Activated naive CD4-positive, alpha-beta T cell treated with anti-CD3 and anti-CD28 coated beads, Interleukin-2, amount 50 U/mL, for 72 hours (primary cell): Measurements from ENCODE around the gene ARID3A. TPM values are rescaled to one million over a fixed set of nuclear protein-coding genes. Genes with fewer than 3 reads are reported as not detected.
A peak's percentile ranks its signal among the peaks of the same experiment; 100 is the strongest.
"Not testable (repeated sequence)": the region's sequence is repeated elsewhere in the genome, so short reads cannot be mapped to it uniquely, and the experiment has no call there.

Source experiments
- ATAC-seq, 2 donors: fragments of 150-1000 bp; cut with Tn5 transposase; 2 replicates each; pipeline ENCODE4 v1.10.0; 2021; ENCODE audit warnings: mild to moderate bottlenecking in 2 of 2, moderate library complexity in 2 of 2
- DNase-seq, 2 donors: peaks; one replicate each; pipeline ENCODE4 v3.0.0; 2021 to 2022; ENCODE audit warnings: low spot score in 2 of 2
- H3K27ac Mint-ChIP-seq, 2 donors: one replicate each; pipeline ENCODE4 v1.8.0; 2022; ENCODE audit warnings: mild to moderate bottlenecking in 2 of 2, mixed read lengths in 2 of 2
- H3K36me3 Mint-ChIP-seq, 2 donors: one replicate each; pipeline ENCODE4 v1.8.0; 2022; ENCODE audit warnings: mixed read lengths in 2 of 2
- H3K9me3 Mint-ChIP-seq, 2 donors: one replicate each; pipeline ENCODE4 v1.8.0; 2022; ENCODE audit warnings: mixed read lengths in 2 of 2
- total RNA-seq, 2 donors: library from RNA; stranded (reverse); gene quantifications; one replicate each; pipeline ENCODE4 v1.2.3, GENCODE V29; 2022

Gene ARID3A, protein sequence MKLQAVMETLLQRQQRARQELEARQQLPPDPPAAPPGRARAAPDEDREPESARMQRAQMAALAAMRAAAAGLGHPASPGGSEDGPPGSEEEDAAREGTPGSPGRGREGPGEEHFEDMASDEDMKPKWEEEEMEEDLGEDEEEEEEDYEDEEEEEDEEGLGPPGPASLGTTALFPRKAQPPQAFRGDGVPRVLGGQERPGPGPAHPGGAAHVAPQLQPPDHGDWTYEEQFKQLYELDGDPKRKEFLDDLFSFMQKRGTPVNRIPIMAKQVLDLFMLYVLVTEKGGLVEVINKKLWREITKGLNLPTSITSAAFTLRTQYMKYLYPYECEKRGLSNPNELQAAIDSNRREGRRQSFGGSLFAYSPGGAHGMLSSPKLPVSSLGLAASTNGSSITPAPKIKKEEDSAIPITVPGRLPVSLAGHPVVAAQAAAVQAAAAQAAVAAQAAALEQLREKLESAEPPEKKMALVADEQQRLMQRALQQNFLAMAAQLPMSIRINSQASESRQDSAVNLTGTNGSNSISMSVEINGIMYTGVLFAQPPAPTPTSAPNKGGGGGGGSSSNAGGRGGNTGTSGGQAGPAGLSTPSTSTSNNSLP
- 10 to 100 TPM; 22.4 to 35.7 TPM for total RNA-seq

DNA sequence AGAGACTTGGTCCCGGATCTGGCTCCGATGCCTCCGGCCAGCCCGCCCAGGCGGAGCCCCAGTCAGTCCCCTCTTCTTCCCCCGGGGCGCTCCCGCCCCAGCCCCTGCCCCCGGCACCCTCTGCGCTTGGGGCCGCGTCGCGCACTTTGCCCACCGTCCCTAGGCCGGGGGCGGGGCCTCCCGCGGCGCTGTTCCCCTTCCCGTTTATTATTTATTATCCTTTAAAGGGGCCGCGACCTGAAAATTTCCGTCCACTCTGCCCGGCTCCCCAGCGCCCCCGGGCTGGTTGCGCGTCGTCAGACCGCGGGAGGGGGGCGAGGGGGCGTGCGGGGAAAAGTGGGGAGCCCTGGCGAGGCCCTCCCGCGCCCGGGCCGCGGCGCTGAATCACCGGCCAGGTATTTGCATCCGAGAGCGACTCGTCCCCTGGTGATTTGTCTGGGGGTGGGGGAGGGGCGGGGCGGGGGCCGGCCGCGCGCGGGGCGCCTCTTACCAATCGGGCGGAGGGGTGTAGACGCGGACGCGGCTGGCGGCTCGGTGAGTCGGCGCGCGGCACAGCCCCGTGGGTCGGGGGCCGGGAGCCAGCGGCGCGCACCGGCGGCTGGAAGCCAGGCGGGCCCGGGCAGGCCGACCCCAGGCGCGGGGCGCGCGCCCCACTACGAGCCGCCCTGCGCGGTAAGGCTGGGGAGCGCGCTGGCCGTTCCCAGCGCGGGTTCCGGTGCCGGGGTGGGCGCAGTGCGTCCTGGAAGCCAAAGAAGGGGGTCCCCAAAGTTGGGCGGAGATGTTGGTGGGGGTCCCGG, at the start of gene ARID3A:
Gene ARID3A (plus strand): TSS at position 510 of the 797 bp plus-strand sequence. CDS start 3,494 bp downstream, outside the sequence.
- ATAC-seq = peak; percentile 53 to 68

DNA sequence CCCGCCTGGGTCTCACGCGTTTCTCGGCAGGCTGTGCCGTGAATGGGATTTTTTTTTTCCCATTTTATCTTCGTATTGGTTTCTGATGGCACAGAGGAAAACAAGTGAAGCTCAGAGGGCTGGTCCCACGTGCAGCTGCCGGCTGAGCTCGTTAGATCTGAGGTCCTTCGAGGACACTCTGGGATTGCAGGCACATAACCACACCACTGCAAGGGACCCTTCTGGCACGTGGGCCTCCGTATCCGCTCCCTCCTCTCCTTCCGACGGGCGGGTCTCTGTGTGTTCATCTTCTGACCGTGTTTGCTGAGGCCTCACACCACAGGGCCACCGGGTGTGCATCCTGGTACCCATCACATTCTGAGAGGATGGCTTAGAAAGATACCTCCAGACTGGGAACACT, 49.7 kb upstream of the ARID3A start:
- Mint-ChIP-seq H3K36me3 (no peaks in the 10 kb centered on the region), H3K9me3 (no peaks in the 10 kb centered on the region), H3K27ac (no peak overlapping the region)
- ATAC-seq (no peak), DNase-seq (no peak)

More for the DNA sequence above, at the start of gene ARID3A:
- H3K9me3 Mint-ChIP-seq = no peaks in the 10 kb centered on the region
- H3K27ac Mint-ChIP-seq = no peak within 1 kb of the TSS
- peak; percentile 80 to 81 for DNase-seq
- peaks cover 0 to 14% of the 10 kb centered on the region in 2 donors for H3K36me3 Mint-ChIP-seq

DNA sequence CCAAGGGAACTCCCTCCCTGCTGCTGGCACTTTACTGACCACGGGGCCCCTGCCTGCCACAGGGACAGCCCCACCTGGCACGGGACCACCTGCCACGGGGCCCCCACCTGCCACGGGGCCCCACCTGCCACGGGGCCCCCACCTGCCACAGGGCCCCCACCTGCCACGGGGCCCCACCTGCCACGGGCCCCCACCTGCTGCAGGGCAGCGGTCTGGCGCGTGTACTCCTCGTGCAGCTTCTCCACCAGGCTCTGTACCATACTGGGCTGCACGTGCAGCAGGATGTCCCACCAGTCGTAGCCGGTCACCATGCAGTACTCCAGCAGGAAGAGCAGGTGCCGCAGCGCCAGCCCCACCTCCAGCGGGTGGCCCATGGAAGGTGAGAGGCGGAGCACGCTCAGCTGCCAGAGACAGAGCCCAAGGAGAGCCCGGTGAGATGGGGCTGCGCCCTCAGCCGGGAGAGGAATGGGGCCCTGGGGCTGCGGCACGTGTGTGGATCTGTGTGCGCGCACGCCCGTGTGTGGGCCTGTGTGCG, 49.0 kb upstream of the ARID3A start:
- no peak for ATAC-seq
- Mint-ChIP-seq H3K36me3 (no peaks in the 10 kb centered on the region), H3K27ac (no peak overlapping the region)

DNA sequence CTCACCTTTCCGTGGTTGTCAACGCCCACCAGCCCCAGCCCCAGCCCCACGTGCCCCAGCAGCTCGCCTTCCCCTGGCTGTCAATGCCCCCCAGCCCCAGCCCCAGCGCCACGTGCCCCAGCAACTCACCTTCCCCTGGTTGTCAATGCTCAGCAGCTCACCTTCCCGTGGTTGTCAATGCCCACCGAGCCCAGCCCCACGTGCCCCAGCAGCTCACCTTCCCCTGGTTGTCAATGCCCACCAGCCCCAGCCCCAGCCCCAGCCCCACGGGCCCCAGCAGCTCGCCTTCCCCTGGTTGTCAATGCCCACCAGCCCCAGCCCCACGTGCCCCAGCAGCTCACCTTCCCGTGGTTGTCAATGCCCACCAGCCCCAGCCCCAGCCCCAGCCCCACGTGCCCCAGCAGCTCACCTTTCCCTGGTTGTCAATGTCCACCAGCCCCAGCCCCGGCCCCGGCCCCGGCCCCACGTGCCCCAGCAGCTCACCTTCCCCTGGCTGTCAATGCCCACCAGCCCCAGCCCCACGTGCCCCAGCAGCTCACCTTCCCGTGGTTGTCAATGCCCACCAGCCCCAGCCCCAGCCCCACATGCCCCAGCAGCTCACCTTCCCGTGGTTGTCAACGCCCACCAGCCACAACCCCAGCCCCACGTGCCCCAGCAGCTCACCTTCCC, 47.7 kb upstream of the ARID3A start:
- not testable (repeated sequence) for H3K36me3 Mint-ChIP-seq, DNase-seq, ATAC-seq, H3K27ac Mint-ChIP-seq, H3K9me3 Mint-ChIP-seq

More for the DNA sequence above, 49.0 kb upstream of the ARID3A start:
- no peak for DNase-seq
- H3K9me3 Mint-ChIP-seq = no peaks in the 10 kb centered on the region

DNA sequence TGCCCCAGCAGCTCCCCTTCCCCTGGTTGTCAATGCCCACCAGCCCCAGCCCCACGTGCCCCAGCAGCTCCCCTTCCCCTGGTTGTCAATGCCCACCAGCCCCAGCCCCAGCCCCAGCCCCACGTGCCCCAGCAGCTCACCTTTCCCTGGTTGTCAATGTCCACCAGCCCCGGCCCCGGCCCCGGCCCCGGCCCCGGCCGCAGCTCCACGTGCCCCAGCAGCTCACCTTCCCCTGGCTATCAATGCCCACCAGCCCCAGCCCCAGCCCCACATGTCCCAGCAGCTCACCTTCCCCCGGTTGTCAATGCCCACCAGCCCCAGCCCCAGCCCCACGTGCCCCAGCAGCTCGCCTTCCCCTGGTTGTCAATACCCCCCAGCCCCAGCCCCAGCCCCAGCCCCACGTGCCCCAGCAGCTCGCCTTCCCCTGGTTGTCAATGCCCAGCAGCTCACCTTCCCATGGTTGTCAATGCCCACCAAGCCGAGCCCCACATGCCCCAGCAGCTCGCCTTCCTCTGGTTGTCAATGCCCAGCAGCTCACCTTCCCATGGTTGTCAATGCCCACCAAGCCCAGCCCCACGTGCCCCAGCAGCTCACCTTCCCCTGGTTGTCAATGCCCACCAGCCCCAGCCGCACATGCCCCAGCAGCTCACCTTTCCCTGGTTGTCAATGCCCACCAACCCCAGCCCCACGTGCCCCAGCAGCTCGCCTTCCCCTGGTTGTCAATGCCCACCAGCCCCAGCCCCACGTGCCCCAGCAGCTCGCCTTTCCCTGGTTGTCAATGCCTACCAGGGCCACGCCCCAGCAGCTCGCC, 46.9 kb upstream of the ARID3A start:
- peak overlapping the region; percentile 73 to 83 for H3K27ac Mint-ChIP-seq
- not testable (repeated sequence) for H3K9me3 Mint-ChIP-seq, ATAC-seq, H3K36me3 Mint-ChIP-seq, DNase-seq

DNA sequence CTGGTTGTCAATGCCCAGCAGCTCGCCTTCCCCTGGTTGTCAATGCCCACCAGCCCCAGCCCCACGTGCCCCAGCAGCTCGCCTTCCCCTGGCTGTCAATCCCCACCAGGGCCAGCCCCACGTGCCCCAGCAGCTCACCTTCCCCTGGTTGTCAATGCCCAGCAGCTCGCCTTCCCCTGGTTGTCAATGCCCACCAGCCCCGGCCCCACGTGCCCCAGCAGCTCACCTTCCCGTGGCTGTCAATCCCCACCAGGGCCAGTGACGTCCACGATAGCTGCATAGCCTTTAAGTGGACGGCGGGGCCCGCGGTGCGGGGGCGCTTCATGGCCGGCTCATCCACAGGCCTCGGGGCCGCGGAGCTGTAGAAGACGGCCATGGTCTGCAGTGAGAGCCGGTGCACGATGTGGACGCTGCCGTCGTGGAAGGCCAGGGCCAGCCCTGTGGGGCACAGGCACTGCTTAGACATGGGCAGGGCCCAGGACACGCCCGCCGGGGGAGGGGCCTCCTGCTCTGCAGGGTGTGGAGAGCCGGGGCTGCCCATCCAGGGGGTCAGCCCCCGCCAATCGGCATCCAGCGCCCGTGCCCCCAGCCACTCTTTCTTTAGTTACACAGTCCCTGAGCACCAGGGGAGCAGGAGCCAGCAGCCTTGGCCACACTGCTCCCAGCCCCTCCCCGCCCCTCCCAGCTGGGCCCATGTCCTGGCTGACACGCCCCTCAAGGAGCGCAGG, 46.0 kb upstream of the ARID3A start:
- Mint-ChIP-seq H3K36me3 (no peaks in the 10 kb centered on the region), H3K9me3 (no peaks in the 10 kb centered on the region), H3K27ac (peak overlapping the region in 1 of 2 donors; percentile 83)
- no peak for ATAC-seq
- DNase-seq = no peak

DNA sequence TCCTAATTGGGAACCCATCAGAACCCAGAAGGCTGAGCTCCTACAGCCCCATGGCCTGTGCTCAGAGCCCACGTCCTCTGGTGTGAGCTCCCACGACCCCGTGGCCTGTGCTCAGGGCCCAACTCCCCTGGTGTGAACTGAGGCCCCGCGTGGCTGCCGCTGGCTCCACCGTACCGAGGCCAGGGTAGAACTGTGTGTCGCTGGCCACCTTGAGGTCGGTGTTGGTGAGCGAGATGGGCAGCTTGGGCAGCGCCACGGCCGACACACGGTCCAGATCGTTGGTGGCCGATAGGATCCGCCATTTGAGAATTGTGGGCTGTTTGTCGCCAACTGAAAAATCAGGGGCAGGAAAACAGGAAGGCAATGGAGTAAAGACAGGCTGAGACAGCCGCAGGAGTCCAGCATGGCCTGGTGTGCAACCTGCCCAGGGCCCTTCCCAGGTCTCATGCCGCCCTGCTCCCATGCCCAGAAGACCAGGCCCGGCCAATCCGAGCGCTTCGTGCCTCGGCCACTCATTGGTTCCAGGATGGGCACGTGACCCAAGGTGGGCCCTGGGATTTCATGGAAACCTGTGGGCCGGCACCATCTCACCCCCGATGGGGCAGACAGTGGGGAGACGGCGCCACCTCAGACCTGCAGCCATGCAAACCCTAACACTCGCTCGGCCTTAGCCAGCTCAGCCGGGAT, 44.3 kb upstream of the ARID3A start:
- no peaks in the 10 kb centered on the region for H3K9me3 Mint-ChIP-seq
- no peak overlapping the region for H3K27ac Mint-ChIP-seq
- ATAC-seq (no peak), DNase-seq (no peak)
- H3K36me3 Mint-ChIP-seq = no peaks in the 10 kb centered on the region

DNA sequence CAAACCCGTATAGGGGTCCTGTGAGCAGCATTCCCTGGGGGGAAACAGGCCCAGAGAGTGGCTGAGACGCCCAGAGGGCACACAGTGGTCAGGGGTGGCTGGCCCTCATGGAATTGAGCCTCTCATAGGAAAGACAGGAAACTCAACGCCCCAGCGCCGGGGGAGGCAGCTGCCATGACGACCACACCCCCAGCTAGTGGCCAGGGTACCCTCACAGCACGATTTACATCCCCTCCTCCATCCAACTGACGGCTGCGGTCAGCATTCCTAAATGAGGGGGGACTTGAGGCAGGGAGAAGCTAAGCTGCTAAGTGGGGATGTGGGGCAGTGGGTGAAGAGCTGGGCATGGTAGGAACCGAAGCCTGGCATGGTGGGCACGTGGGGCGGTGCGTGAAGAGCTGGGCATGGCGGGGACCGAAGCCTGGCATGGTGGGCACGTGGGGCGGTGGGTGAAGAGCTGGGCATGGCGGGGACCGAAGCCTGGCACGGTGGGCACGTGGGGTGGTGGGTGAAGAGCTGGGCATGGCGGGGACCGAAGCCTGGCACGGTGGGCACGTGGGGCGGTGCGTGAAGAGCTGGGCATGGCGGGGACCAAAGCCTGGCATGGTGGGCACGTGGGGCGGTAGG, 42.9 kb upstream of the ARID3A start:
- H3K27ac Mint-ChIP-seq = no peak overlapping the region
- H3K9me3 Mint-ChIP-seq = no peaks in the 10 kb centered on the region
- no peaks in the 10 kb centered on the region for H3K36me3 Mint-ChIP-seq
- DNase-seq (no peak), ATAC-seq (no peak)

DNA sequence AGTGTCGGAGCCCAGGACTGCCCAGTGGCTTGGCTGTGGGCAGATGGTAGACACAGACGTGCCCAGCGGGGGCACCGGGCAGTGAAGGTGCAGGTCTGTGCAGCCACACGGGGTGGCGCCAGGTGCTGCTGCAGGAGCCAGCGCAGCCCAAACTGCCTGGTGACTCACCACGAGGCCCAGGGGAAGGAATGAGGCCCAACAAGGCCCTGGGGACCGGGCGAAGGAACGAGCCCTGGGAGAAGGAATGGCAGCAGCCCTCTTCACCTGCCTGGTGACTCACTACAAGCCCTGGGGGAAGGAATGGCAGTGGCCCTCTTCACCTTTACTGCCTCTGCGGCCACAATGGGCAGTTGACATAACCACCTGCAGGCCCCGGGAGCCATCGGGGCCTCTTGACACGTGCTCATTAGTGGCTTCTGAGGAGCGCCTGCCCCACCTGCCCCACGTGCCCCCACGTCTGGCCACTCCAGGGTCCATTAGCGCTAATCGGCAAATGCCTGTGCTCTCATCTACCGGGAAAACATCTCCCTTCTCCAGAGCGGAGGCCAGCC, 42.1 kb upstream of the ARID3A start:
- ATAC-seq = peak in 1 of 2 donors; percentile 41
- no peak for DNase-seq
- Mint-ChIP-seq H3K27ac (no peak overlapping the region), H3K9me3 (no peaks in the 10 kb centered on the region), H3K36me3 (no peaks in the 10 kb centered on the region)

DNA sequence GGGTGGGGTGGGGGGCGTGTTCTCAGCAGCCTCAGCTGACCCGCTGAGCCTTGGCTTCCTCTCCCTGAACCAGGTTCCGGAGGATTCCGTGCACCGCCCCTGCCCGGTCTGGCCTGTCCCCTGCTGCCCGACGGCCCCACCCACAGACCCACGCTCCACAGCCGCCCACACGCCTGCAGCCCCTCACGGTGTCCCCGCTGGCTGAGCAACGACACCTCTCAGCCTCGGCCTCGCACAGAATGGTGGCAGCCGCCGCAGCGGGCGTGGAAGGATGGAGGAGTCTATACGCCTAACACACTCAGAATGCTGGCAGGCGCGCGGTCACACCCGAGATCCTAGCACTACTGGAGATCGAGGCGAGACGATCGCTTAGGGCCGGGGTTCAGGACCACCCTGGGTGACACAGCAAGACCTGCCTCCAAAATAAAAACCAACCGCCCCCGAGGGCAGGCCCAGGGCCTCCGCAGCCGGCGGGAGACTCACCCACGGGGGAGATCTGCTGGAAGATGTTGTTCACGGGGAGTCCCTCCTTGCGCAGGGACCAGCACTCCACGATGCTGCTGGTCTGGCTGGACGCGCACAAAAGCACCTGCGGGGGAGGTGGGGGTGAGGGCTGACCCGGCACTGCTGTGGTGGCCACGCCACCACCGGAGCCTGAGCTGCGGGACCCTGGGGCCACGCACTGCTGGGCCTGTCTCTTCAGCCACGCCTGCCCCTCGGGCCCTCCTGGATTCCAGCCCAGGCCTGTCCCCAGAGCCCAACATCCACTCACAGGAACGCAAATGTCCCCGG, 41.2 kb upstream of the ARID3A start:
- Mint-ChIP-seq H3K36me3 (no peaks in the 10 kb centered on the region), H3K27ac (no peak overlapping the region), H3K9me3 (no peaks in the 10 kb centered on the region)
- no peak for DNase-seq
- no peak for ATAC-seq

DNA sequence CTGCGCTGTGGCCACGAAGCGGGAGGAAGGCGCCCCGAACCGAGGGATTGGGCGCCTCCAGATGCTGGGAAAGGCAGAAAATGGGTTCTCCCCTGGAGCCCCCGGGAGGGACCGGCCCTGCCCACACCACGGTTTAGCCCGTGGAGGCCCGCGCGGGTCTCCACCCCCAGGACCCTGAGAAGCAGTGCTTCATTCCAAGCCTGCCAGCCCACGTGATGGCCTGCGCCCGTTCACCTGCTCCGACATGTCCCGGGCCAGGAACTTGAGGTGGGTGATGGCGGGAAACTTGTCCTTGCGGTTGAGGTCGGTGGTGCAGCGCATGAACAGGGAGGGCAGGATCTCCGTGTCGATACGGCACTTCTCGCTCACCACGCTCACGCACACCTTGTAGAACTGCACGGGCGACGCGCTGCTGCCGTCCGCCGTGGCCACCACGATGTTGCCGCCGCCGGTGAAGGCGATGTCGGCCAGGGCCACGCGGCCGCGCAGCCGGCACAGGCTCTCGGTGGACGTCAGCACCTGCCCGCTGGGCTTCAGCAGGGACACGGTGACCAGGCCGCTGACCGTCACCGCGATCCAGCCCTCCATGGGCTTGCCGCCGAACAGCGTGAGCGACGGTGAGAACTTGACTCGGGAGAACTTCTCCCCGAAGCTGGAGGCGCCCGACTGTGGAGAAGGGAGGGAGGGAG, 40.2 kb upstream of the ARID3A start:
- no peaks in the 10 kb centered on the region for H3K36me3 Mint-ChIP-seq
- H3K27ac Mint-ChIP-seq = no peak overlapping the region
- no peaks in the 10 kb centered on the region for H3K9me3 Mint-ChIP-seq
- DNase-seq = no peak
- no peak for ATAC-seq

DNA sequence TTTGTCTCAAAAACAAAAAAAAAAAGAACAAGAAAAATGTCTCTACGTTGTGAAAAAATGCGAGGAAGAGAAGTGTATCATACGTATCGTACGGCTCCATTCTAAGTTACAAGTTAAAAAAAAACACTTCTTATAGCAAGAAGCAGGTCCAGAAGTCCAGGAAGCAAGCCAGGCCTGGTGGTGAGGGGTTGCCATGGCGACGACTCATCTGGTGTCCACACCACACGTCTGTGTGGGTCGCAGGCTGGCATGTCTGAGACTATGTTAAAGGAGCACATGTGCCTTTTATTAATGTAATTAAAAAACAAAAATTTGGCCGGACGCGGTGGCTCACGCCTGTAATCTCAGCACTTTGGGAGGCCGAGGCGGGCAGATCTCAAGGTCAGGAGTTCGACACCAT, 38.8 kb upstream of the ARID3A start:
- H3K9me3 Mint-ChIP-seq = no peaks in the 10 kb centered on the region
- no peaks in the 10 kb centered on the region for H3K36me3 Mint-ChIP-seq

DNA sequence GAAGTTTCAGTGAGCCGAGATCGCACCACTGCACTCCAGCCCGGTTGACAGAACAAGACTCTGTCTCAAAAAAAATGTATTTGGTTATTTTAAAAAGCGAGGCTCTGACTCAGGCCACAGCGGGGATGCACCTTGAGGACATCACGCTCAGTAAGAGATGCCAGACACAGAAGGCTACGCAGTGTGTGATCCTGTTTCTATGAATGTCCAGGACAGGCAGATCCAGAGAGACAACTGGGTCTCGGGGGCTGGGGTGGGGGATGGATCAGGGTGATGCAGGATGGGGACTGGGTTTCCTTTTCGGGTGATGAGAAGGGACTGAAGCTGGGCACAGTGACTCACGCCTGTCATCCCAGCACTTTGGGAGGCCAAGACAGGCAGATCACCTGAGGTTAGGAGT, 38.2 kb upstream of the ARID3A start:
- no peak for ATAC-seq
- Mint-ChIP-seq H3K9me3 (no peaks in the 10 kb centered on the region), H3K36me3 (no peaks in the 10 kb centered on the region), H3K27ac (no peak overlapping the region)
- DNase-seq = no peak

More for the DNA sequence above, 38.8 kb upstream of the ARID3A start:
- no peak overlapping the region for H3K27ac Mint-ChIP-seq
- DNase-seq (no peak), ATAC-seq (no peak)
